IMR-90 (cell line): Measurements from ENCODE around the gene ADAMTSL2. TPM values are rescaled to one million over a fixed set of nuclear protein-coding genes. Genes with fewer than 3 reads are reported as not detected.
A peak's percentile ranks its signal among the peaks of the same experiment; 100 is the strongest.

Experiments used
- ATAC-seq: fragments of 200-7000 bp; cut with Tn5 transposase; 2 replicates; pipeline ENCODE4 v1.9.1; 2020; ENCODE audit warnings: low read depth, mild to moderate bottlenecking, moderate library complexity
- BruUV-seq: library from RNA; stranded (reverse); fragments of 400-500 nt; replicated peaks from 2 replicates; lab custom pipeline; 2021; lab: Mats Ljungman, UMichigan
- CTCF ChIA-PET: fragments of 300-600 bp; formaldehyde crosslinking; extraction: SDS; loops from one replicate; lab custom pipeline; 2021; ENCODE audit warnings: antibody characterized with exemption; lab: Yijun Ruan, JAX
- POLR2A ChIA-PET: fragments of 300-600 bp; sonication (Branson Sonifier 250); formaldehyde crosslinking; loops from one replicate; lab custom pipeline; 2022; ENCODE audit warnings: antibody characterized with exemption; ENCODE audit not compliant: unreplicated experiment; lab: Charles Lee
- DNase-seq: peaks from one replicate; pipeline ENCODE4 v3.0.0; 2013
- H2AFZ ChIP-seq: replicated peaks from 2 replicates; pipeline ENCODE3; 2013; ENCODE audit warnings: low read length, mild to moderate bottlenecking; ENCODE audit not compliant: poor library complexity
- H2AK5ac ChIP-seq: 2 replicates; pipeline ENCODE4 v1.6.1; 2013; ENCODE audit warnings: low read depth, low read length, inconsistent platforms
- H2AK9ac ChIP-seq: replicated peaks from 2 replicates; pipeline ENCODE3; 2013; ENCODE audit warnings: mild to moderate bottlenecking, low read depth, low read length, moderate library complexity; ENCODE audit not compliant: poor library complexity
- H2BK120ac ChIP-seq: 2 replicates; pipeline ENCODE4 v1.6.1; 2013; ENCODE audit warnings: low read depth, low read length, inconsistent platforms
- H2BK15ac ChIP-seq: 3 replicates; pipeline ENCODE4 v1.6.1; 2013; ENCODE audit warnings: low read depth, low read length, inconsistent platforms
- H2BK20ac ChIP-seq: 2 replicates; pipeline ENCODE4 v1.6.1; 2013; ENCODE audit warnings: low read depth, mild to moderate bottlenecking, inconsistent platforms, low read length, moderate library complexity
- H2BK5ac ChIP-seq: 2 replicates; pipeline ENCODE4 v1.6.1; 2013; ENCODE audit warnings: mild to moderate bottlenecking, low read depth, low read length, inconsistent platforms; ENCODE audit not compliant: poor library complexity, severe bottlenecking
- H3K14ac ChIP-seq: replicated peaks from 2 replicates; pipeline ENCODE4 v1.6.1; 2013; ENCODE audit warnings: low read depth, low read length, inconsistent platforms
- H3K18ac ChIP-seq: 2 replicates; pipeline ENCODE4 v1.6.1; 2013; ENCODE audit warnings: low read depth, low read length, control low read depth
- H3K23ac ChIP-seq: 2 replicates; pipeline ENCODE4 v1.6.1; 2013; ENCODE audit warnings: low read depth, low read length, inconsistent platforms
- H3K27ac ChIP-seq: 2 replicates; pipeline ENCODE4 v1.5.1; 2013; ENCODE audit warnings: mild to moderate bottlenecking, control low read depth, low read length; ENCODE audit not compliant: insufficient read depth
- H3K27me3 ChIP-seq: 2 replicates; pipeline ENCODE4 v1.6.1; 2013; ENCODE audit warnings: low read length; ENCODE audit not compliant: control insufficient read depth, insufficient read depth
- H3K36me3 ChIP-seq: 2 replicates; pipeline ENCODE4 v1.6.1; 2013; ENCODE audit warnings: low read length, mixed read lengths; ENCODE audit not compliant: control insufficient read depth, insufficient read depth
- H3K4ac ChIP-seq: 2 replicates; pipeline ENCODE4 v1.6.1; 2013; ENCODE audit warnings: low read depth, low read length, inconsistent platforms
- H3K4me1 ChIP-seq: 2 replicates; pipeline ENCODE4 v1.6.1; 2013; ENCODE audit warnings: low read length, mixed read lengths; ENCODE audit not compliant: control insufficient read depth, insufficient read depth
- H3K4me2 ChIP-seq: 2 replicates; pipeline ENCODE4 v1.6.1; 2013; ENCODE audit warnings: low read depth, mild to moderate bottlenecking, control low read depth, low read length, moderate library complexity
- H3K4me3 ChIP-seq: 2 replicates; pipeline ENCODE4 v1.5.1; 2013; ENCODE audit warnings: low read depth, mild to moderate bottlenecking, control low read depth, low read length, moderate library complexity; ENCODE audit not compliant: insufficient read depth
- H3K56ac ChIP-seq: 2 replicates; pipeline ENCODE4 v1.6.1; 2013; ENCODE audit warnings: low read length, inconsistent platforms; ENCODE audit not compliant: insufficient read depth; ENCODE audit errors: extremely low read depth
- H3K79me1 ChIP-seq, 2 experiments: 2 replicates each; pipeline ENCODE4 v1.6.1; 2013; ENCODE audit warnings: low read length in 2 of 2, inconsistent platforms in 1 of 2, low read depth in 1 of 2
- H3K9ac ChIP-seq: 2 replicates; pipeline ENCODE4 v1.6.1; 2013; ENCODE audit warnings: low read depth, low read length, control low read depth
- H3K9me1 ChIP-seq: 2 replicates; pipeline ENCODE4 v1.6.1; 2013; ENCODE audit warnings: low read length, inconsistent platforms; ENCODE audit not compliant: insufficient read depth
- H3K9me3 ChIP-seq: 2 replicates; pipeline ENCODE4 v1.6.1; 2013; ENCODE audit warnings: low read length; ENCODE audit not compliant: control insufficient read depth, insufficient read depth
- H4K20me1 ChIP-seq: 2 replicates; pipeline ENCODE4 v1.6.1; 2013; ENCODE audit warnings: low read length, inconsistent platforms; ENCODE audit not compliant: insufficient read depth
- H4K5ac ChIP-seq: 2 replicates; pipeline ENCODE4 v1.6.1; 2013; ENCODE audit warnings: mild to moderate bottlenecking, low read depth, low read length, control low read depth
- H4K8ac ChIP-seq, 2 experiments: 2 replicates each; pipeline ENCODE4 v1.6.1; 2013; ENCODE audit warnings: low read depth in 2 of 2, low read length in 2 of 2, control low read depth in 1 of 2, inconsistent platforms in 1 of 2
- H4K91ac ChIP-seq: 2 replicates; pipeline ENCODE4 v1.6.1; 2013; ENCODE audit warnings: low read depth, low read length, inconsistent platforms; ENCODE audit not compliant: insufficient read depth
- BHLHE40 ChIP-seq: fragments of 150-350 bp; IDR thresholded peaks from 2 replicates; pipeline ENCODE4 v1.6.1; 2016; ENCODE audit warnings: mild to moderate bottlenecking, low read depth, low read length
- CEBPB ChIP-seq: IDR thresholded peaks from 2 replicates; pipeline ENCODE4 v1.6.1; 2012; ENCODE audit warnings: low read depth, low read length, improper control_type of control experiment
- FOS ChIP-seq: fragments of 150-350 bp; IDR thresholded peaks from 2 replicates; pipeline ENCODE4 v1.6.1; 2016; ENCODE audit warnings: low read depth, low read length
- MAFK ChIP-seq: IDR thresholded peaks from 2 replicates; pipeline ENCODE4 v1.6.1; 2012; ENCODE audit warnings: low read depth, low read length, improper control_type of control experiment
- MXI1 ChIP-seq: IDR thresholded peaks from 2 replicates; pipeline ENCODE4 v1.6.1; 2012; ENCODE audit warnings: low read depth, mild to moderate bottlenecking, low read length, moderate library complexity, borderline replicate concordance
- NFE2L2 ChIP-seq: fragments of 150-350 bp; IDR thresholded peaks from 2 replicates; pipeline ENCODE4 v1.6.1; 2016; ENCODE audit warnings: low read depth, mild to moderate bottlenecking, low read length
- POLR2A ChIP-seq: IDR thresholded peaks from 2 replicates; pipeline ENCODE4 v1.6.1; 2012; ENCODE audit warnings: mild to moderate bottlenecking, low read depth, low read length
- RAD21 ChIP-seq: IDR thresholded peaks from 2 replicates; pipeline ENCODE4 v1.6.1; 2012; ENCODE audit warnings: low read length, improper control_type of control experiment
- SMC3 ChIP-seq: fragments of 150-350 bp; IDR thresholded peaks from 2 replicates; pipeline ENCODE4 v1.6.1; 2016; ENCODE audit warnings: low read depth, mild to moderate bottlenecking, antibody characterized with exemption, low read length, moderate library complexity
- WGBS, 2 experiments: methylation state at CpG; one replicate each; pipeline versions ENCODE4 v1.1.5 to v1.1.7; 2013; ENCODE audit warnings: missing lambda C conversion rate in 2 of 2; ENCODE audit not compliant: insufficient read length in 1 of 2; ENCODE audit errors: extremely low coverage in 2 of 2; 5-methylcytosine and 5-hydroxymethylcytosine counted together
- dilution Hi-C: fragments of 300-500 bp; cut with HindIII; formaldehyde crosslinking; loops from one replicate; pipeline ENCODE4 v1.14.3; 2018; ENCODE audit warnings: low sequenced_read_pairs; ENCODE audit not compliant: unreplicated experiment
- in situ Hi-C: fragments of 300-500 bp; cut with MboI; formaldehyde crosslinking; loops from 3 replicates; pipeline ENCODE4 v1.14.3; 2019; ENCODE audit warnings: low sequenced_read_pairs, inconsistent platforms, mixed read lengths
- intact Hi-C: fragments of 100-400 bp; cut with micrococcal nuclease; formaldehyde crosslinking; loops from 2 replicates; pipeline ENCODE4 v1.10.0; 2022
- polyA plus RNA-seq, 3 experiments: library from polyadenylated mRNA; depleted of rRNA; stranded (reverse); fragments of >200 nt; gene quantifications; 2 replicates each; pipeline ENCODE4 v1.2.3, GENCODE V29; 2012; ENCODE audit warnings: low replicate concordance in 1 of 3
- total RNA-seq: library from RNA; depleted of rRNA; stranded (reverse); fragments of >200 nt; gene quantifications from 2 replicates; pipeline ENCODE4 v1.2.3, GENCODE V29; 2012
- TF ChIP-seq, protein P1 (sequence below): fragments of 150-350 bp; IDR thresholded peaks from 2 replicates; pipeline ENCODE4 v1.6.1; 2017; ENCODE audit warnings: mild to moderate bottlenecking, antibody characterized with exemption, low read length, low read depth
- TF ChIP-seq, protein P2 (sequence below): fragments of 150-350 bp; IDR thresholded peaks from 2 replicates; pipeline ENCODE4 v1.6.1; 2016; ENCODE audit warnings: low read depth, mild to moderate bottlenecking, low read length, moderate library complexity, borderline replicate concordance

ADAMTSL2 gene
- total and polyA plus RNA-seq, 2 of the 4 experiments (the other 2 are of a cell fraction), result not detected

DNA sequence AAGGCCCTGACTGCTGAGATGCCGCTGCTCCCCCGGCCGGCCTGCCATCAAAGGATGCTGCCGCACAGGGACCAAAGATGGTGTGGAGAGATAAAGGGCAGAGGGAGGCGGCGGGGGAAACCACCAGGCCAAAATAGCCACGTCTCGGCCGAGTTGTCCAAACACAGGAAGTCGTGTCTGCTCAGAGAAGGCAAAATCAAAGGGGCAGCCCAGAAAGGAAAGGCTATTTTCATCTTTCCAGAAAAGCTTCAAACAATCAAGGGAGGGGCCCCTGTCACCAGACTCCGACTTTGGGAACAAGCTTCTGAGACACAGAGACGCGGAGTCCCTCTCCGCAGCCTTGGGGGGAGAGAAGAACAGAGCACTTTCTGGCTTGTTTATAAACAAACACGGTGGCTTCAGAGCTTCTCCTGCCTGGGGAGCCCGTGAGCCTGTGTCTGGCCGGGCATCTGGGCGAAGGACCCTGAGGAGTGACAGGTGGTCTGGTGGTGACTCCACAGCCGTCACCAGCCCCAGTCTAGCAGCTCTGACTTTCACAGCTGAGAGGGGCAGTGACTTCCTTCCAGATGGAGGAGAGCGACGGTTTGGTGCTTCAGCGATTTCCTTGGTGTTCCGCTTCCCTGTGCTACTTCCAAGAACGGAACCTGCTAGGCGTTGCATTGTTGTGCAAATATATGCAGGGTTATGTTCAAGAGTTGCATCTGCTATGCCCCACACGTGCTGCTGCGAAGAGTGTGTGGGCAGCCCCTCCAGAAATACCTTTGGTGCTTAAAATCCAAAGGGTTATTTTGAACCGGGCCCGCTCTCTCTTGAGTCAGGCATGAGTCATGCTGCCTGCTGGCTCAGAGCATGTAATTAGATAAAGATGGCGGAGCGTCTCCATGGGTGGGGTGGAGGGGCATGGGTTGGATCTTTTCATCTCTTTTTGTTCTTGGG lies 24.0 kb downstream of the ADAMTSL2 start:
- Histone ChIP-seq H2BK20ac (peak overlapping the region; percentile 73; the same call in 1 of the 2 replicates), H3K9ac (no peak overlapping the region), H3K36me3 (no peaks in the 10 kb centered on the region), H2AK9ac (peak overlapping the region; percentile 63), H3K4me1 (peaks cover 18% of the 10 kb centered on the region), H3K18ac (no peak overlapping the region), H3K23ac (peak overlapping the region; percentile 39; the same call in 1 of the 2 replicates), H3K4me2 (peak overlapping the region; percentile 53), H3K56ac (no peak overlapping the region), H2BK15ac (peak overlapping the region; percentile 11; the same call in 1 of the 3 replicates), H4K5ac (no peak overlapping the region), H2BK5ac (no peak overlapping the region), H3K9me3 (no peaks in the 10 kb centered on the region), H4K91ac (peak overlapping the region; percentile 51), H3K27me3 (peaks cover 5% of the 10 kb centered on the region; the same call in 1 of the 2 replicates), H3K27ac (peak overlapping the region; percentile 0; the same call in 1 of the 2 replicates), H2AK5ac (peak overlapping the region; percentile 47; the same call in 1 of the 2 replicates), H3K14ac (peak overlapping the region; percentile 2; the same call in 1 of the 2 replicates), H3K9me1 (peaks cover 3% of the 10 kb centered on the region; the same call in 1 of the 2 replicates), H3K4me3 (no peak overlapping the region), H3K4ac (peak overlapping the region; percentile 53), H4K8ac (peak overlapping the region; percentile 32 to 73), H2AFZ (peak overlapping the region; percentile 80), H2BK120ac (peak overlapping the region; percentile 74), H3K79me1 (no peaks in the 10 kb centered on the region), H4K20me1 (no peaks in the 10 kb centered on the region)
- intact Hi-C loops, result loop anchor here (1.0 kb wide), 1 partner anchor 39 kb away; no protein-coding TSS in a partner anchor
- ATAC-seq (peak; percentile 88), DNase-seq (peak; percentile 85)
- WGBS, 2 experiments, result 13% methylated on average over 11 of the region's 31 CpGs; no CpG with 5 or more reads in 1 of the 2 experiments
- no TSS peak for BruUV-seq
- dilution Hi-C loops, result no loop called here
- ChIA-PET POLR2A (interaction anchor here (0.6 kb wide), 1 partner anchor 58 kb away, joined by 3 read pairs; no protein-coding TSS in a partner anchor), CTCF (no interaction called here)
- in situ Hi-C loops, result no loop called here
- TF ChIP-seq SMC3 (no peak), RAD21 (no peak), POLR2A (no peak), MAFK (no peak), FOS (peak; percentile 91), CEBPB (peak; percentile 53; the same call in 1 of the 2 replicates), BHLHE40 (peak; percentile 94), NFE2L2 (no peak), MXI1 (peak; percentile 46; the same call in 1 of the 2 replicates)
- TF ChIP-seq, protein P1, sequence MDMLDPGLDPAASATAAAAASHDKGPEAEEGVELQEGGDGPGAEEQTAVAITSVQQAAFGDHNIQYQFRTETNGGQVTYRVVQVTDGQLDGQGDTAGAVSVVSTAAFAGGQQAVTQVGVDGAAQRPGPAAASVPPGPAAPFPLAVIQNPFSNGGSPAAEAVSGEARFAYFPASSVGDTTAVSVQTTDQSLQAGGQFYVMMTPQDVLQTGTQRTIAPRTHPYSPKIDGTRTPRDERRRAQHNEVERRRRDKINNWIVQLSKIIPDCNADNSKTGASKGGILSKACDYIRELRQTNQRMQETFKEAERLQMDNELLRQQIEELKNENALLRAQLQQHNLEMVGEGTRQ, result peak; percentile 71
- TF ChIP-seq, protein P2, sequence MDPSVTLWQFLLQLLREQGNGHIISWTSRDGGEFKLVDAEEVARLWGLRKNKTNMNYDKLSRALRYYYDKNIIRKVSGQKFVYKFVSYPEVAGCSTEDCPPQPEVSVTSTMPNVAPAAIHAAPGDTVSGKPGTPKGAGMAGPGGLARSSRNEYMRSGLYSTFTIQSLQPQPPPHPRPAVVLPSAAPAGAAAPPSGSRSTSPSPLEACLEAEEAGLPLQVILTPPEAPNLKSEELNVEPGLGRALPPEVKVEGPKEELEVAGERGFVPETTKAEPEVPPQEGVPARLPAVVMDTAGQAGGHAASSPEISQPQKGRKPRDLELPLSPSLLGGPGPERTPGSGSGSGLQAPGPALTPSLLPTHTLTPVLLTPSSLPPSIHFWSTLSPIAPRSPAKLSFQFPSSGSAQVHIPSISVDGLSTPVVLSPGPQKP, result no peak
